ENCODE results near the gene KIF16B. TPM values are rescaled to one million over a fixed set of nuclear protein-coding genes. Genes with fewer than 3 reads are reported as not detected.

The KIF16B gene
- total RNA-seq, 1 donor from 2014 or later: 19.0 TPM

DNA sequence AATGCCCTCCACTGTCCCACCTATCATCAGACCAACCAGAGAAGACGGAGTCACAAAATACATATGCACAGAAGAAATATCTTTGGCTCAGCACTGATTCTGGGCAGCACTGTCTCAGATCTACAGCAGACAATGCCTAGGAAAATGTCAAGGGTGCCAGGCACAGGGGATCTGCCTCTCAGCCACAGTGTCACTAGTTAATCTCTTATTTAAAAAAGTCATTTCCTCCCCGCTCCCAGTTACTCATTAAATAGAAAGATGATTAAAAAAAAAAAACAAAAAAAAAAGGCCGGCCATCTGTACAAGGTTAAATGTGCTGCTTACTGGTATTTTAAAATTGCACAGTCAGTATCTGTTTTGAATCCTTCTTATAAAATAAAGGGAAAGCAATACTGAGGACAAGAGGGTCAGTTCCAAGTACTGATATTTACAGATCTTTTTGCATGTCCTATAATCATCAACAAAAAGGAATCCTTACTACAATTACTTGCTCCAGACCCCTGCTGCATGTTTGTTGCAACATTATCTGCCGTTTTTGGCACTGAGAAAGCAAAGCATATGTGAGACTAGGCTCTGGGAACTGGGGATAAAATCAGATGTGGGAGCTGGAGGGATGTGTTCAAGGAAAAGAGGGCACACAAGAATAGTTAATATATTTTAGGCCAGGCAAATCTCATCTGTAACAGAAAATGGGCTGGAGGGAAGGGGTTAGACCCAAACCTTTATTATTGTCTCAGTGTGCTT, 299.3 kb downstream of the KIF16B start:
- no peak for FAIRE-seq
- no peak for DNase-seq (ENCODE audit: low read depth)
- no peaks in the 10 kb centered on the region for H3K27me3 ChIP-seq (ENCODE audit: control insufficient read depth, insufficient read depth, low read length)
- H3K4me3 ChIP-seq (ENCODE audit: low read depth, low read length): no peak overlapping the region
- TF ChIP-seq, protein P1, sequence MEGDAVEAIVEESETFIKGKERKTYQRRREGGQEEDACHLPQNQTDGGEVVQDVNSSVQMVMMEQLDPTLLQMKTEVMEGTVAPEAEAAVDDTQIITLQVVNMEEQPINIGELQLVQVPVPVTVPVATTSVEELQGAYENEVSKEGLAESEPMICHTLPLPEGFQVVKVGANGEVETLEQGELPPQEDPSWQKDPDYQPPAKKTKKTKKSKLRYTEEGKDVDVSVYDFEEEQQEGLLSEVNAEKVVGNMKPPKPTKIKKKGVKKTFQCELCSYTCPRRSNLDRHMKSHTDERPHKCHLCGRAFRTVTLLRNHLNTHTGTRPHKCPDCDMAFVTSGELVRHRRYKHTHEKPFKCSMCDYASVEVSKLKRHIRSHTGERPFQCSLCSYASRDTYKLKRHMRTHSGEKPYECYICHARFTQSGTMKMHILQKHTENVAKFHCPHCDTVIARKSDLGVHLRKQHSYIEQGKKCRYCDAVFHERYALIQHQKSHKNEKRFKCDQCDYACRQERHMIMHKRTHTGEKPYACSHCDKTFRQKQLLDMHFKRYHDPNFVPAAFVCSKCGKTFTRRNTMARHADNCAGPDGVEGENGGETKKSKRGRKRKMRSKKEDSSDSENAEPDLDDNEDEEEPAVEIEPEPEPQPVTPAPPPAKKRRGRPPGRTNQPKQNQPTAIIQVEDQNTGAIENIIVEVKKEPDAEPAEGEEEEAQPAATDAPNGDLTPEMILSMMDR (IDR thresholded peaks at IDR 0.05; ENCODE audit: insufficient read depth, low read length, severe bottlenecking): no peak
- H3K36me3 ChIP-seq (ENCODE audit: control insufficient read depth, insufficient read depth, low read length): peaks cover 6% of the 10 kb centered on the region

DNA sequence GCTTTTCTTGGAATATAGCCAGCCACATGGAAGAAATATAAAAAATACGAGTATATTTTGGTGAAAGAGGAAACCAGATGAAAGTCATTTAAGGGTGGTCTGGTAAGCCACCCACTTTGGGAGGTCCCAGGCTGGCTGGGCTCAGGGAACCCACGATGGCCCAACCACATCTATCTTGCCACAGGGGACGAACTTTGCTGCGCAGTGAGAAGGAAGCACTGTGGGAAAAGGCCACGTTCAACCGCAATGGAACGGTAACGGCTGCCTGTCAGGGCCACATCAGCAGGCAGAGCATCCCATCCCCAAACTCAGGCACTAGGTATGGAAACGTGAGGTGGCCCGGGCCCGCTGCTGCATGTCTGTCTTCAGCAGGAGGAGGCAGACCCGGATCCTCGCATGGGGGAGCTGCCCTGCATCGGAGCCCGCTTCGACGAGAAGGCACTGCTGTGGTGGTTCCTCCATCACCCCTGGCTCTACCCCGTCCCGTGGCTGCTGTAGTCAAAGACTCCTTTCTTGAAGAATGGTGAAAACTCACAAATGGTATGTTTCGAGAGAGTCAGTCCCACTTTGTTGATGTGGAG, 300.4 kb downstream of the KIF16B start:
- Histone ChIP-seq H3K36me3 (ENCODE audit: control insufficient read depth, insufficient read depth, low read length) (peaks cover 6% of the 10 kb centered on the region), H3K4me3 (ENCODE audit: low read depth, low read length) (no peak overlapping the region), H3K27me3 (ENCODE audit: control insufficient read depth, insufficient read depth, low read length) (no peaks in the 10 kb centered on the region)
- FAIRE-seq (no peak), DNase-seq (ENCODE audit: low read depth) (no peak)
- TF ChIP-seq, protein P1 (IDR thresholded peaks at IDR 0.05; ENCODE audit: insufficient read depth, low read length, severe bottlenecking): no peak

DNA sequence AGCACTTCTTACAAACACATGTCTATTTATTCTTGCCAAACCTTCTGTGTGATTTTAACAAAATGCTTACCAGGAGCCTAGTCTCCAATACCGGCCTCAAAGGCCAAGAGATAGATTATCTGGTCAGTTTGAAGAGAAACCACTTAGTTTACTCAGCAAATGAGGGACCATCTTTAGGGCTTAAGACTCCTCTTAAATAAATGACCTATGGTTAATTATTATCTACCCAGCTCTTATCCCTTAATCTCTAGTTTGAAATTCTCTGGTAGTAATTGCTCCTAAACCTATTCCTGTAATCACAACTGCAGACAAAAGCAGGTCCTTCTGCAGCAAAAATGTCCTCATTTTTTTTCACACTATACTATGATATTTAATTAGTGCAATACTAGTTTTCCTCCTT, 301.8 kb downstream of the KIF16B start:
- Histone ChIP-seq H3K27me3 (ENCODE audit: control insufficient read depth, insufficient read depth, low read length) (no peaks in the 10 kb centered on the region), H3K4me3 (ENCODE audit: low read depth, low read length) (no peak overlapping the region), H3K36me3 (ENCODE audit: control insufficient read depth, insufficient read depth, low read length) (peaks cover 6% of the 10 kb centered on the region)
- FAIRE-seq (no peak), DNase-seq (ENCODE audit: low read depth) (no peak)
- TF ChIP-seq, protein P1 (IDR thresholded peaks at IDR 0.05; ENCODE audit: insufficient read depth, low read length, severe bottlenecking): no peak

DNA sequence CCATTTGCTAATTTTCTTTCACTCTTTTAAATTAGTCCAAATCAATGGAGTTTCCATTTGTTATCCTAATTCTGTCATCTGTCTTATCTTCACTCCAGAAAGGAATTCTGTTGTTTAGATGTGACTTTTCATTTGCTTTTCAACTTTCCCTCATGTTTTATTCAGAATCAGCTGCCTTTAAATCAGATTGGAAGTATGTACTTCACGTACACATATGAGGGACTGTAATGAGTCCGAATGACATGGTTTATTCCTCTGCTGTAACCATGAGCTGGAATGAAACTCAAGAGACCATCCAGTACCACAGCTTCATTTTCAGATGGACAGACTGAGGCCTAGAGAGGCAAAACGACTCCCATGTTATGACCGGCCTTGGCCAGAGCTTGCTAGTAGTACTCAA, 302.3 kb downstream of the KIF16B start:
- Histone ChIP-seq H3K36me3 (ENCODE audit: control insufficient read depth, insufficient read depth, low read length) (peaks cover 6% of the 10 kb centered on the region), H3K4me3 (ENCODE audit: low read depth, low read length) (no peak overlapping the region), H3K27me3 (ENCODE audit: control insufficient read depth, insufficient read depth, low read length) (no peaks in the 10 kb centered on the region)
- FAIRE-seq (no peak), DNase-seq (ENCODE audit: low read depth) (no peak)
- TF ChIP-seq, protein P1 (IDR thresholded peaks at IDR 0.05; ENCODE audit: insufficient read depth, low read length, severe bottlenecking): no peak

DNA sequence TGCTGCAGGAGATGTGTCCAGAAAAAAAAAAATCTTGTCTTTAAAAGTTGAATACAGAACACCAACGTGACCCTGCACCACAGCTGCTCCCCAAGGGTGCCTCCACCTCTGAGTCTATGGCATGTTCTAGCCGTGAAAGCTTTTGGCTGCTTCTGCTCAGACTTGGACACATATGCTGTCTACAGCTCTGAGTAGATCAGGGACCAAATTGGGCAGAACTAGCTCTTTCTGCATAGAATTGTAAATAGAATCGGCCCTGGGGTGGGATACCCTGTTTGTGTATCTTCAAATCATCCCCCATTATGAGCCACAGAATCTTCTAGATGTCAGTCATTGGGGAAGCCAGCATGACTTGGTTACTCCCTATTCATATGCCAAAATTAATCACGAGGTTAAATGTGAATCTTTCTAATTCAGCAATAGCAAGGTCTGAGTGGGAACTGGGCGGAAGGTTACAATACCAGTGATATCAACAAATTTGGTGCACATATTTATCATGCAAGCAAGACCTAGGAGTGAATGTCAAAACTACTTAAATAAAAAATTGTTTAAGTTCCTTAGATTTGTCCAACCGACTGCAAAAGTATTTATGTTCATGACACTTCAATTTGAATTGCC, 302.8 kb downstream of the KIF16B start:
- FAIRE-seq (no peak), DNase-seq (ENCODE audit: low read depth) (no peak)
- TF ChIP-seq, protein P1 (IDR thresholded peaks at IDR 0.05; ENCODE audit: insufficient read depth, low read length, severe bottlenecking): no peak
- no peaks in the 10 kb centered on the region for H3K27me3 ChIP-seq (ENCODE audit: control insufficient read depth, insufficient read depth, low read length)
- no peak overlapping the region for H3K4me3 ChIP-seq (ENCODE audit: low read depth, low read length)
- peaks cover 6% of the 10 kb centered on the region for H3K36me3 ChIP-seq (ENCODE audit: control insufficient read depth, insufficient read depth, low read length)

Measured in bronchial epithelial cell (primary cell).